Measurements from ENCODE around the gene PAPOLA. TPM values are rescaled to one million over a fixed set of nuclear protein-coding genes. Genes with fewer than 3 reads are reported as not detected.

Gene PAPOLA
- total and polyA plus RNA-seq, 7 donors: 55.5 to 141 (median 91.7) TPM

GRCh38 chr14:96614481-96614881, 112.3 kb downstream of the PAPOLA start:
- Histone ChIP-seq H3K9me3 (no peaks in the 10 kb centered on the region), H3K4me1 (no peaks in the 10 kb centered on the region), H3K27ac (no peak overlapping the region), H3K27me3 (ENCODE audit: insufficient read depth in 3 of 3, low read length in 2 of 3) (peaks cover 0 to 41% (median 7%) of the 10 kb centered on the region in 3 donors), H3K36me3 (ENCODE audit: insufficient read depth in 1 of 2, low read depth in 1 of 2) (no peaks in the 10 kb centered on the region), H3K4me3 (no peak overlapping the region)
- intact Hi-C loops (cut with DNase I): no loop called here
- DNase-seq: no peak
- peak in 1 of 4 donors; percentile 62 for ATAC-seq
- no peak for TF ChIP-seq CTCF (IDR thresholded peaks at IDR 0.05)
- WGBS, 3 donors: 27 to 32% (median 28%) methylated on average over 16 of the region's 16 CpGs

GRCh38 chr14:96616161-96616721, 114.1 kb downstream of the PAPOLA start:
- no peak for ATAC-seq
- Histone ChIP-seq H3K4me1 (no peaks in the 10 kb centered on the region), H3K4me3 (no peak overlapping the region), H3K36me3 (ENCODE audit: insufficient read depth in 1 of 2, low read depth in 1 of 2) (no peaks in the 10 kb centered on the region), H3K9me3 (no peaks in the 10 kb centered on the region), H3K27me3 (ENCODE audit: insufficient read depth in 3 of 3, low read length in 2 of 3) (peaks cover 0 to 40% (median 8%) of the 10 kb centered on the region in 3 donors), H3K27ac (no peak overlapping the region)
- WGBS, 3 donors: 45 to 65% (median 52%) methylated on average over 14 of the region's 14 CpGs
- no peak for TF ChIP-seq CTCF (IDR thresholded peaks at IDR 0.05)
- intact Hi-C loops (cut with DNase I): no loop called here
- no peak for DNase-seq

Other genes with a start within 250 kb of the PAPOLA start
- gene BDKRB1, start 246.2 kb upstream of the PAPOLA start, total RNA-seq: under 1 TPM in 1 of 4 donors, not detected in 3; 0.75 TPM
- gene BDKRB1, start 246.2 kb upstream of the PAPOLA start, polyA plus RNA-seq: under 1 TPM in 2 of 3 donors, not detected in 1; 0.06 to 0.13 TPM
- gene ATG2B, start 139.0 kb upstream of the PAPOLA start, total RNA-seq: 10 to 100 TPM; 12.6 to 21.5 (median 16.8) TPM
- gene ATG2B, start 139.0 kb upstream of the PAPOLA start, polyA plus RNA-seq: 10 to 100 TPM in 1 of 3 donors, 1 to 10 TPM in 2; 2.7 to 12.3 (median 3.2) TPM
- 1 to 10 TPM; 5.7 to 7.2 (median 6.6) TPM for gene GSKIP, start 138.9 kb upstream of the PAPOLA start, total RNA-seq
- 10 to 100 TPM in 2 of 3 donors, 1 to 10 TPM in 1; 7.8 to 19.7 (median 17.8) TPM for gene GSKIP, start 138.9 kb upstream of the PAPOLA start, polyA plus RNA-seq
- under 1 TPM in 2 of 4 donors, not detected in 2; 0.25 to 0.46 TPM for gene AK7, start 110.3 kb upstream of the PAPOLA start, total RNA-seq
- gene AK7, start 110.3 kb upstream of the PAPOLA start, polyA plus RNA-seq: 1 to 10 TPM in 1 of 3 donors, under 1 TPM in 2; 0.08 to 1.2 (median 0.25) TPM

All from psoas muscle (tissue), 8 donors.